Midbrain (tissue), 1 donor: Measurements from ENCODE around the gene NAA10.

Experiments used
- DNase-seq: peaks from one replicate; lab custom pipeline; 2025; lab: John Stamatoyannopoulos, UW

The NAA10 gene

DNA sequence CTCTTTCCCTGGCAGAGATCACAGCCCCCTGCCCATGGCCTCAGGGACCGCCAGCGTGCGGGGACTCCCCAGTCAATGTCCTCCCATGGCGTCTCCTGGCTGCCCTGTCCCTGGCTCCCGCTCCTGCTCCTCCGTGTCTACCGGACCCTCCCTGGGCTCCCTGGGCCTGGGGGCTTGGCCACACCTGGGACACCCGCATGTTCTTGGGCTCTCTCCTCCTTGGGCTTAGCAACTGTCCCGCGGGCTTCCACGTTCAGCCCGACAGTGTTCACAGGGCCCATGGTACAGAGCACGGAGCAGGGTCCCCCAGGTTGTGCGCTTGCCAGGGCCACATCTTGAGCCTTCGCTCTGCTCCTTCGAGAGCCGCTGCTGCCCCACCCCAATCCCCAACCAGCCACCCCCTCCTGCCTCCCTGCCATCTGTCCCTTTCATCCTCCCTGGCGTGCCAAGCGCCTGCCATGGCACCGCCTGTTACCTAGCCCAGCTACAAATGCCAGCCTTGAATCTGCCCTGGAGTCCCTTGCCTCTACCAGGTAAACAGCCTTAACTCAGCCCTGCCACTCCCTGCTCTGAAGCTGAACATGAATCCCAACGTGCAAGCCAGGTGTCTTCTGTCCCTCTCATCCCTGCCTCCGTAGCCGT lies 26.5 kb downstream of the NAA10 start:
- no peak for DNase-seq

DNA sequence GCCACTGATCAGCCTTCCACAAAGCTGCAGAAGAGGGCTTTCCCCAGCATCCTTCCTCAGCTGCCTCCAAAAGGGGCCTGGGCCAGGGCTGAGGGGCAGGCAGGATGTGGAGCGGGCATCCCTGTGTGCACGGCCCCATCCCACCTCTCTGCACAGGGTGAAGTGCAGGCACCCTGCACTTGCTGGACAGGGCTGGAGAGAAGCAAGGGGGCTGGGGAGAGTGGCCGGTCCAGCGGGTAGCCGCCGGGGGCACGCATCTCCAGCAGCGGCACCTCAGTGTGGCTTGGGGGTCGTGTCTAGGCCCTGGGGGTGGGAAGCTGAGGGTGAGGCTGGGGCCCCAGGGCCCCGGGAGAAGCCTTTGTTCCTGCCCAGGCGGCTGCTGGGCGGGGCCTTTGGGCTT lies 27.4 kb downstream of the NAA10 start:
- DNase-seq, result no peak

DNA sequence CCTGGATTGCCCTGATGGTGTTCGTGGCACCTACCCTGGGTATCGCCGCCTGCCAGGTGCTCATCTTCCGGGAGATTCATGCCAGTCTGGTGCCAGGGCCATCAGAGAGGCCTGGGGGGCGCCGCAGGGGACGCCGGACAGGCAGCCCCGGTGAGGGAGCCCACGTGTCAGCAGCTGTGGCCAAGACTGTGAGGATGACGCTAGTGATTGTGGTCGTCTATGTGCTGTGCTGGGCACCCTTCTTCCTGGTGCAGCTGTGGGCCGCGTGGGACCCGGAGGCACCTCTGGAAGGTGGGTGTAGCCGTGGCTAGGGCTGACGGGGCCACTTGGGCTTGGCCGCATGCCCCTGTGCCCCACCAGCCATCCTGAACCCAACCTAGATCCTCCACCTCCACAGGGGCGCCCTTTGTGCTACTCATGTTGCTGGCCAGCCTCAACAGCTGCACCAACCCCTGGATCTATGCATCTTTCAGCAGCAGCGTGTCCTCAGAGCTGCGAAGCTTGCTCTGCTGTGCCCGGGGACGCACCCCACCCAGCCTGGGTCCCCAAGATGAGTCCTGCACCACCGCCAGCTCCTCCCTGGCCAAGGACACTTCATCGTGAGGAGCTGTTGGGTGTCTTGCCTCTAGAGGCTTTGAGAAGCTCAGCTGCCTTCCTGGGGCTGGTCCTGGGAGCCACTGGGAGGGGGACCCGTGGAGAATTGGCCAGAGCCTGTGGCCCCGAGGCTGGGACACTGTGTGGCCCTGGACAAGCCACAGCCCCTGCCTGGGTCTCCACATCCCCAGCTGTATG lies 28.5 kb downstream of the NAA10 start:
- no peak for DNase-seq

DNA sequence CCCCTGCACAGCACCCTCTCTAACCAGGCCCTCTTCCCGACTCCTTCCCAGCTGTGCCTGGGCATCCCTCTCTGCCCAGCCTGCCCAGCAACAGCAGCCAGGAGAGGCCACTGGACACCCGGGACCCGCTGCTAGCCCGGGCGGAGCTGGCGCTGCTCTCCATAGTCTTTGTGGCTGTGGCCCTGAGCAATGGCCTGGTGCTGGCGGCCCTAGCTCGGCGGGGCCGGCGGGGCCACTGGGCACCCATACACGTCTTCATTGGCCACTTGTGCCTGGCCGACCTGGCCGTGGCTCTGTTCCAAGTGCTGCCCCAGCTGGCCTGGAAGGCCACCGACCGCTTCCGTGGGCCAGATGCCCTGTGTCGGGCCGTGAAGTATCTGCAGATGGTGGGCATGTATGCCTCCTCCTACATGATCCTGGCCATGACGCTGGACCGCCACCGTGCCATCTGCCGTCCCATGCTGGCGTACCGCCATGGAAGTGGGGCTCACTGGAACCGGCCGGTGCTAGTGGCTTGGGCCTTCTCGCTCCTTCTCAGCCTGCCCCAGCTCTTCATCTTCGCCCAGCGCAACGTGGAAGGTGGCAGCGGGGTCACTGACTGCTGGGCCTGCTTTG lies 29.2 kb downstream of the NAA10 start:
- no peak for DNase-seq

DNA sequence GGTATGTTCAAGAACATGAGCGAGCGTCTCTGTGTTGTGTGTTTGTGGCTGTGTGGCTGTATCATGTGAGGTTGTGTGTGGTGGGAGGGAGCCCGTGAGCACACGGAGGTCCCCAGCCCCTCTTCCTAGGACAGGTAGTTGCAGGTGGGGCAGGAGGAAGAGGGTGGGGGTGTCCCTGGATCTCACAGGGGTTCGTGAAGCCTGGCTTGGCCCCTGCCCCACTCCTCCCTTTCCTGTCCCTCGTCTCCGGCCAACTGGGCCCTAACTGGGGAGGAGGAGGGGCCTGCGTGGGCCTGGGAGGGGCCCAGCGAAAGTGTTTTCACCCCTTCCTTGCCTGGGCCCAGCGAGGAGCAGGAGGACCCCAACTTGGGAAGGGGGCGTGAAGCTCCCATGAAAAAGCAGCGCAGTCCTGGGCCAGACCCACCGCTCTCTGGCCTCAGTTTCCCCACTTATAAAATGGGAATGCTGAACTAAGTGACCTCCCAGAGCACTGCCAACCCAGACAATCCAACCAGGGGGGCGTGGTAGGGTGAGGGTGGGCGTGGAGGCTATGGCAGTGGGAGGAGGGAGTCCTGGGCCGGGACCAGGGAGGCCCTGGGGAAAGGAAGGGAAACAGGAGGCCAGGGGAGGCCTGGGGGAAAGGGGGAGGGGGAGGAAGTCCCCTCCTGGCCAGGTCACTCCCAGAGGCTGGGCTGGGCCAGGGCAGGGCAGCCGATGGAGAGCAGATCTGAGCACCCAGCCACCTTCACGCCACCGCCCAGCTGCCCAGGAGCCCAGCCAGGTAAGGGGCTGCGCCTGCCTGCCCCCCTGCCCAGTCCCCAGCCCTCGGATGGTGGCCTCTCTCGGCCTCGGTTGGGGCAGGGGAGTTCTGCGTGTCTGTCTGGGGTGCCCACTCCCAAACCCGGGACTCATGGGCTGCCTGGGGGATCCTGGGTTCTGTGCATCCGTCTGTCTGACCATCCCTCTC lies 30.6 kb downstream of the NAA10 start, which contains the start of gene AVPR2:
Gene AVPR2, plus strand, starts transcription at position 683 of the 967 bp plus-strand sequence. CDS start 473 bp downstream, outside the sequence.
- no peak for DNase-seq

DNA sequence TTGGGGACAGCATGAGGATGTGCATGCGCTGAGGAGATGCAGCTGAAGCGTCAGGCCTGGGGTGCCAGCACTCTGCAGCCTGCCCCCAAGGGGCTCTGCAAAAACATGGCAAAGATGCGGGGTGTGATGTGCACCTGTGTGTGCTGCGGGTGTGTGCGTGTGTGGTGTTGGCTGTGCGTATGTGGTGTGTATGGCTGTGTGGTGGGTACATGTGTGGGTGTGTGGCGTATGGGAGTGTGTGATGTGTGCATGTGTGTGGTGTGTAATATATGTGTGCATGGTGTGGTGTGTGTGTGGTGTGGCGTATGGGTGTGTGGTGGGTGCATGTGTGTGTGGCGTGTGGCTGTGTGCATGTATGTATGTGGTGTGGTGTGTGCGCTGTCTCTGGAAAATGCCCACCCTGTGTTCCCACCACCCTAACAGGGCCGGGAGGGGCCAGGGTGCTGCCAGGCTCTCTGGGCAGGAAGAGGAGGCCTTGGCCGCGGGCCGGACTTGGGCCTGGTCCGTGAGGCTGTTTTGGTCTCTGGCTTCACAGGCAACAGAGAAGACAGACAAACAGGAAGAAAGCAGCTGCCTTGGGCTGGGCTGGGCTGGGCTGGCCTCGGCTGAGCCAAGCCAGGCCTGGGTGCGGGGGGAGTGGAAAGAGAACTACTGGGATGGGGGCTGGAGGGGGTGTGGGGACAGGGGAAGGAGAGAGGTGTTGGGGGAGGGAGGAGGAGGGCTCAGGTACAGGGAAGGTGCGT lies 31.4 kb downstream of the NAA10 start:
- DNase-seq, result no peak

DNA sequence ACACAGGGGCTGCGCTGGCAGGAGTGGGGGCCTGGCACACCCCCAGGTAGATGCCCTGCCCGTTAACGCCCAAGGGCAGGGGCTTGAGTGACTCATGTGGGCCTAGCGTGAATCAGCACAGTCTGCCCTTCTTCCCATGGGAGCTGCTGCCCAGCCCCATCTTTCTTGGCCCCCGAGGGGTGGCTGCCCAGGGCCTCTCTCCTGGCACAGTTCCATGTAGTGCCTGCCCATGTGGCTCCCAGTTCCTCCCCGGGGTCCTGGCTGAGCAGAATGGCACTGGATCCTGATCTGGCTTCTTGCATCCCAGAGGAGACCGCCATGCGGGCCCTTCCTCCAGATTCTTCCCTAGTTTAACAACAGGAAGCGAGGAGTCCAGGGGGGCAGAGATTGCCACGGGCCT lies 32.5 kb downstream of the NAA10 start:
- DNase-seq, result no peak

DNA sequence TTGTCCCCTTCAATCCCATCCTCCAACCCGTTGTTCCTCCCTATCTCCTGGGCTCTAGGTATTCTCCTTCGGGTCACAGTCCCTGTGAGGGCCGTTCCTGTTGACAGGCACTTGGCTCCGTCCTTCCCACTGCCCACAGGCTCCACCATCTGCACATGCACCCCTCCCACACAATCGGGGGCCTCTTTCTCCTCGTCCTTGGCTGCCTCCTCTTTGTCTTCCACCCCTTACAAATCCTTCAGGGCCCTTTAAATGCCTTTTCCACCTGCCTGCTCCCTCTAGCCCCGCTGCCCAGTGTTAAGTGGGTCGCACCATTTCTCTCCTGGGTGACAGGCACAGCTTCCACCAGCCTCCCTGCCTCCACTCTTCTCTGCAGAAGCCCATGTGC lies 33.1 kb downstream of the NAA10 start:
- DNase-seq, result no peak

DNA sequence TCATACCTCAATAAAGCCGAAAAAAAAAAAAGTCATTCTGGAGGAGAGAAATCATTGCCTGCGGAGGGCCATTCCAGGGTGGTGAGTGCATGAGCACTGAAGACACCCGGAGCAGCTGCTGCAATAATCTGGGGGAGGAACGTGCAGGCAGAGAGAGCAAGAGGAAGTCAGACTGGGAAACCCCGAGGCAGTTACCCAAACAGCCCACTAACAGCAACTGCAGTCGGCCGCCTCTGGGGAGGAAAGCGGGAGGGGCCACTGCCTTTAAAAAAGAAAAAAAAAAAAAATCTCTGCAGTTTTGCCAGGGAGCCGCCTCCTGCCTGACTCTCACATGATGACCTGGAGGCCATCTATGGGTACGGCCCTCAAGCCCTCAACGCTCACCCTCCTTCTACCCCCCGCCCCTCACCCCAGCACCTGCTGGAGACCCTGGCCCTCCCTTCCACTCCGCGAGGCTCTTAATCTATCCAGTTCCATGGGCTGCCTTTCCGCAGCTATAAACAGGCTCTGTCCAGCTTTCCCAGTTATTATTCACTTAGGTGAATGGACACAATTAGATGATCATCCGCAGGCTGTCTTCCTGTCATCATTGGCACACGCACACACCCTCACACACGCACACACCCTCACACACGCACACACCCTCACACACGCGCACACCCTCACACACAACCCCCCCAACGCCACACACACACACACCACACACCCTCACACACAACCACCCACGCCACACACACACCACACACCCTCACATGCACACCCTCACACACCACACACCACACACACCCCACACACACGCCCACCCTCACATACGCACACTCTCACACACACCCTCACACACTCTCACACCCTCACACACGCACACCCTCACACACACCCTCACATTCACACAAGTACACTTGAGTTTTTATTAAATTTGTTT lies 33.7 kb downstream of the NAA10 start:
- DNase-seq, result no peak

DNA sequence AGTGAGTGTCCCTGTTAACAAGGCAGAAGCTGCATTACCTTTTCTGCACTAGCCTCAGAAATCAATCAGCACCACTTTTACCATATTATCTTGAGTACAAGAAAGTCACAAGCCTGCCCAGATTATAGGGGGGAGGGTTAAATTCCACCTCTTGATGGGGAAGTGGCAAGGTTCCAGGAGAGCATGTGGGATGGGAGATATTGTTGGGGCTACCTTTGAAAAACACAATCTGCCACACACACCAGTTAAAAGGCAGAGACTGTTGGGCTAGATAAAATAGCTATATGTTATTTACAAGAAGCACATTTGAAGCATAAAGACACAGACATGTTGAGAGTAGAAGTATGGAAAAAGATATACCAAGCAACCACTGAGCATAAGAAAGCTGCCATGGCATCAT lies 36.9 kb downstream of the NAA10 start:
- DNase-seq, result no peak

DNA sequence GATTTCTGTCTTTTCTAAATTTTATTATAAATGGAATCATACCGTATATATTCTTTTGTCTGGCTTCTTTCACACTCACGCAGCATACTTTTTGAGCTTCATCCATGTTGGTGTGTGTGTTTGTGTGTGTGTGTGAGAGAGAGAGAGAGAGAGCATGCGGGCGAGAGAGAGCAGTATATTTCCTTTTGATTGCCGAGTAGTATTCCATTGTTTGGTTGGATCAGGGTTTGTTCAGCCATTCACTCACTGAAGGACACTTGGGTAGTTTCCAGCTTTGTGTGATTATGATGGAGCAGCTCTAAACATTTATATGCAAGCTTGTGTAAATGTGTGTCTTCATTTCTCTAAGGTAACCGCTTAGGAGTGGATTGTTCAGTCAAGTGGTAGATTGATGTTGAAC lies 45.7 kb downstream of the NAA10 start:
- no peak for DNase-seq

DNA sequence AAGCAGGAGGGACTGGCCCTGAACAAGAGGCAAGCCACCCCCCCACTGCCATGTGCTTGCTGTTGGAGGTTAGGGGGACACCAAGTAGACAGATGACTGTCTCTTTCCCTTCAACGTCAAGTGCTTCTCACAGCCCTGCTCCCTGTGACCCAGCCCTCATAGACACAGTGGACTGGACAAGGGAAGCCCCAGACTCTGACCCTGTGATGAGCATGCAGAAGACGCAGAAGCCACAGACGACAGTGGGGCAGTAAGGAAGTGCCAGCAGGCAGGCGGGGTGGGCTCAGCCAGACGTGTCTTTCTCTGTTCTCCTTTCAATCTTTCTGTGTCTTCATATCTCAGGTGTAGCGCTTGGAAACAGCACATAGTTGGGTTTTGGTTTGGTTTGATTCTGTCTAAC lies 46.5 kb downstream of the NAA10 start:
- no peak for DNase-seq

DNA sequence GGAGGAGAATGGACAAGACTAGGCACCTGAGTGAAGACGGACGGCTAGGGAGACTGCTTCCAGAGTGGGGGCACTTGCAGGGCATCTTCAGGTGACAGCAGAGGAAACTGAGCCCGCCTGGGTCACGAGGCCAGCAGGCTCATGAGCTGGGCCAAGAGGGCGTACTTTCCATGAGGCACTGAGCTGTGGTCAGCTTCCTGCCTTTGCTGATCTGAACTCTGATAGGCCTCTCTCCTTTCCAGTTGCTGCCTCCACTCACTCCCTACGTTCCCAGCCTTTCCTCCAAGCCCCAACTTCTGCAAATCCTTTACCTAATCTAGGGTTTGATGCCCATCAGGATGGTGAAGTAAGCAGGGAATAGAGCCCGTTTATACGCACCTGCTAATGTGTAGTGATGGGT lies 47.5 kb downstream of the NAA10 start:
- no peak for DNase-seq

DNA sequence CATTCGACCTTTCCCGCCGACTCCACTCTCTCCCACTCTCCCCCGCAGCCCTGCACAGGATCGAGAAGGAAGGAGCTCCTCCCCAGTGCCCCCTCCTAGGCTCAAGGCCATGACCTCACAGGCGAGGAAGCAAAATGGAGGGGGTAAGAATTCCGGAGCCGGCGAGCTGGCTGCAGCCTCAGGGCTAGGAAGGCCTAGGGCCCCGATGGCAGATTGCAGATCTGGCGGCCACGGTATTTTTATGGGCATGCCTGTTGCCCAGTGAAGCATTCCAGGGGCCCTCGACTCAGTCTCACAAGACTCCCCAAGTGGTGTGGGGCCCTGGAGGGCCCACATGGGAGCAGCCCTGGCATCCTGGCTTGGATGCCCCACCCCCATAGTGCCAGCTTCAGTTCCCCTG lies 47.9 kb downstream of the NAA10 start:
- DNase-seq, result no peak

DNA sequence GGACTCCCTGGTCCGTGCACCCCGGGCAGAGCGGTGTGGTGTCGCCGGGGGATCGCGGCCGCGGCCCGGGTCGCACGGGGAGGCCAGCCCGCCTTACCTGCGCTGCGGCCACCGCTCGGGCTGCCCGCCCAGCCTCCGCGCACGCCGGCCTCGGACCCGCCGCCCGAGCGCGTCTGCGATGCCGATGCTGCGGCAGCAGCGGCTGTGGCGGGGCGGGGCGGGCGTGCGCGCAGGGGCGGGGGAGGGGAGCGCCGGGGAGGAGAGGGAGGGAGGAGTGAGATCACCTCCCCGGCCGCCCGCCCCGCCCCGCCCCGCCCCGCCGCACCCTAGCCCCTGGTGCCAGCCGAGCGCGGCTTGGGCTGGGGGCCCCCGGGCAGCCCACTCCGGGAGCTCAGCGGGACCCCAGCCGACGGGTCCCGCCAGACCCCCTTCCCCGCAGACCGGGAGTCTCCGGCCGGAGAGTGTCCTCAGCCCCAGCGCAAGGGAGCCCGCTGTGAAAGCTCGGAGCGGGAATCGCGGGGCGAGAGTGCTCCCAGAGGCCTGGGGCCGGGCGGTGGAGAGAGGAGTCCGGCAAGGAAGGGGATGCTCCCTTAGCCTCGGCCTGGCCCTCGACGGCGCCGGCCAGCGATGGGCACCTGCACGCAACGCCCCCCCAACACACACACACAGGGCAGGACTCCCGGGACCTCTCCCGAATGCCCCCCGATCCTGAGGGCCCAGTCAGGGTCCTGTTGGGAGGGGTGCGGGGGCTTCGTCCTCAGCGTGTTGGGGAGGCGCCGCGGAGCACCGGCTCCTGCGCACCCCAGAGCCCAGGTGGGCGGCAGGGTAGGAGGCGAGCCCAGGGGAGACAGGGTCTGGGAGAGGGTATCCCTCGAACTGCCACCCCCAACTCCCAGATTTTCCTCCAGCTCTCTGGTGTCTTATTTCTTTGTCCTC lies 48.6 kb downstream of the NAA10 start, which contains the start of gene L1CAM:
Gene L1CAM, minus strand, starts transcription at position 206 of the 936 bp plus-strand sequence. CDS start 10,337 bp downstream, outside the sequence.
- DNase-seq, result no peak

DNA sequence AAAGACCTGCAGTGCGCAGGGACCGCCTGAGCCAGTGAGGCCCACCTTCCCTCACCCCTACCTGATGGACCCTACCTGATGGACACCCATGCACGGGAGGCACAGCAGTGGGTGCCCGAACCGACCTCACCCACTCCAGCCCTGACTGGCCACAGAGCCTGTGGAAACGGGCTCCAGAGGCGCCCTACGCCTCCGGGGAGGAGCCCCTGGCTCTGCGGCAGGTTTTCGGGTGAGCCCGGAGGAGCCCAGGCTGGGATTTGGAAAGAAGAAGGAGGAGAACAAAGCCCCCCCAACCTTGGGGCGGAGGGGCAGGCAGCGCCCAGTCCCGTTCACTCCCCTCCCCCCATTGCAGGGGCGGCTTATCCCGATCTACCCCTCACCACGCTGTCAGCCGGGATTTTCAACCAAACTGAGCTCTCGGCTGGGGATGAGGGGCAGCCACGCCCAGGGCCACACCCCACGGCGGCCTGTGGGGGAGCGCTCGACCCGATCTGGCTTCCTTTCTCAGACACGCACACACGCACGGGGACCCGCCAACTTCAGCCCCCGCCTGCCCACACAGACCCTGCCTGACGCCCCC lies 49.5 kb downstream of the NAA10 start:
- DNase-seq, result no peak

DNA sequence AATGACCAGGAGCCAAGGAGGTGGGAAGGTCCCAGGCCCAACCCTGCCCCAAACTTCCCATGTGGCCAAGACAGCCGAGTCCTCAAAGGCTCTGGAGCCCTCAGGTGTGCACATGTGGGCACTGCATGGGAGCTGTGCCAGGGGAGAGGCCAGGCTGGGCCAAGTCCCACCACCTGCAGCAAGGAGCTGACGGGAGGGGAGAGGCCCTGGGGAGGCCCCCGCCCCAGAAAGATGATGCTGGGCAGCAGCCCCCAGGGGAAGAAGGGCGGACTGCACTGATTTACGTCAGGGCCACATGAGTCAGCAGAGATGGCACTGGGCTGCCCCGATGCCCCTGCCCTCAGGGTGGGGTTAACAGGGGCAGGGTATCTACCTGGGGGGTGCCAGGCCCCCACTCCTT lies 50.2 kb downstream of the NAA10 start:
- DNase-seq, result no peak

DNA sequence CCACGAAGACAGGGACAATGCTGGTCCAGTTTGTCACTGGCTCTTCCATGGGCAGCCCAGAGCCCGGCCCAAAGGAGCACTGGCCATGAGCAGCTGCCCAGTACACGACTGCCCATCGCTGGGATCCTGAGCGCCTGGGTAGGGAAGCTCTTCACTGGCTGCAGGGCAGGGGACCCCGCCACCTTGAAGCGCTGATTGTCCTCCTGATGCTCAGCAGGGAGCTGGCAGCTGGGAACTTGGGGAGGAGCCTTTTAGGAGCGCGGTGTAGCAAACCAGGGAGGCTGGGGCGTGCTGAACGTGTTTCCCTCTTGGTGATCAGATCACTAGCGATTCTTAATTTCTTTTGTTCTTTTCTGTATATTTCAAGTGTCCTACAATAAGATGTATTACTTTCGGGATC lies 50.7 kb downstream of the NAA10 start:
- DNase-seq, result no peak
